D721Med (cell line): ENCODE data around the gene TWNK.

Source experiments
- DNase-seq: peaks from one replicate; pipeline ENCODE4 v3.0.0; 2011; ENCODE audit warnings: low spot score; ENCODE audit not compliant: insufficient read length
- FAIRE-seq: peaks from 2 replicates; lab custom pipeline; 2011; peaks lifted over from hg19 to GRCh38; lab: Jason Lieb, UNC
- CTCF ChIP-seq: IDR thresholded peaks from 2 replicates; pipeline ENCODE4 v1.5.1; 2012; ENCODE audit warnings: mild to moderate bottlenecking, control low read depth; ENCODE audit not compliant: insufficient read depth; ENCODE audit errors: missing control alignments

The TWNK gene

GRCh38 chr10:100997360-100998182, 10.2 kb downstream of the TWNK start:
- peak; percentile 72 for TF ChIP-seq CTCF
- DNase-seq (peak; percentile 74), FAIRE-seq (no peak)

GRCh38 chr10:100998183-100998990, 11.0 kb downstream of the TWNK start:
- DNase-seq: peak; percentile 89
- FAIRE-seq: no peak
- no peak for TF ChIP-seq CTCF

GRCh38 chr10:100998991-100999741, 11.8 kb downstream of the TWNK start:
- no peak for FAIRE-seq
- peak; percentile 55 for TF ChIP-seq CTCF
- peak; percentile 69 for DNase-seq

- no peak for FAIRE-seq
- no peak for DNase-seq
- no peak for TF ChIP-seq CTCF
Observed at GRCh38 chr10:100999742-101000126, 12.4 kb downstream of the TWNK start, which contains the start of gene LZTS2. TSS of gene LZTS2 (plus strand) at chr10:100999808. CDS start at chr10:101002539, 2,731 bp downstream.

GRCh38 chr10:101000127-101000914, 13.0 kb downstream of the TWNK start:
- FAIRE-seq (no peak), DNase-seq (no peak)
- TF ChIP-seq CTCF: no peak

- no peak for TF ChIP-seq CTCF
- FAIRE-seq (peak; percentile 46), DNase-seq (no peak)
Observed at GRCh38 chr10:101000915-101001658, 13.7 kb downstream of the TWNK start.
